Colon (tissue), 2 donors: ENCODE data around the gene PYCARD.
"Not testable (repeated sequence)": the region's sequence is repeated elsewhere in the genome, so short reads cannot be mapped to it uniquely, and the experiment has no call there.

Experiments
- FAIRE-seq: peaks from 2 replicates; lab custom pipeline; 2012; peaks lifted over from hg19 to GRCh38; lab: Jason Lieb, UNC
- donor health status: control.
- donor health status: control.

Gene PYCARD

GRCh38 chr16:31202414-31203375 lies at the start of gene PYCARD:
Gene PYCARD (minus strand): TSS chr16:31202760. CDS start chr16:31202690, 70 bp downstream.
- no peak for FAIRE-seq

GRCh38 chr16:31251435-31251834 lies 48.9 kb upstream of the PYCARD start:
- no peak for FAIRE-seq

- no peak for FAIRE-seq
These were observed 48.3 kb upstream of the PYCARD start for GRCh38 chr16:31250782-31251384.

- no peak for FAIRE-seq
These were observed 45.8 kb upstream of the PYCARD start for GRCh38 chr16:31248344-31248743.

GRCh38 chr16:31246296-31246695 lies 43.7 kb upstream of the PYCARD start:
- FAIRE-seq = no peak

GRCh38 chr16:31245598-31245997 lies 43.0 kb upstream of the PYCARD start:
- FAIRE-seq = not testable (repeated sequence)

GRCh38 chr16:31243734-31244670 lies 41.4 kb upstream of the PYCARD start:
- no peak for FAIRE-seq

- no peak for FAIRE-seq
These were observed 39.6 kb upstream of the PYCARD start for GRCh38 chr16:31242206-31242605.

GRCh38 chr16:31238041-31238440 lies 35.5 kb upstream of the PYCARD start:
- FAIRE-seq = no peak

GRCh38 chr16:31229501-31229900 lies 26.9 kb upstream of the PYCARD start:
- no peak for FAIRE-seq

- no peak for FAIRE-seq
These were observed 25.6 kb upstream of the PYCARD start for GRCh38 chr16:31228206-31228605.

- FAIRE-seq = no peak
These were observed 22.6 kb upstream of the PYCARD start for GRCh38 chr16:31225193-31225592.

GRCh38 chr16:31224092-31224955 lies 21.8 kb upstream of the PYCARD start:
- no peak for FAIRE-seq

- FAIRE-seq = no peak
These were observed 20.5 kb upstream of the PYCARD start for GRCh38 chr16:31223044-31223443.

GRCh38 chr16:31221357-31222160 lies 19.0 kb upstream of the PYCARD start:
- FAIRE-seq = no peak

- no peak for FAIRE-seq
These were observed 16.7 kb upstream of the PYCARD start for GRCh38 chr16:31219154-31219741.

- FAIRE-seq = no peak
These were observed 14.6 kb upstream of the PYCARD start for GRCh38 chr16:31217136-31217530.

GRCh38 chr16:31216422-31217135 lies 14.0 kb upstream of the PYCARD start, which contains the start of gene PYDC1:
Gene PYDC1 (minus strand): TSS chr16:31217135. CDS start chr16:31217028, 107 bp downstream.
- FAIRE-seq = no peak
